ENCODE measurements around the gene TUBB.
A peak's percentile ranks its signal among the peaks of the same experiment; 100 is the strongest.
"Not testable (repeated sequence)": the region's sequence is repeated elsewhere in the genome, so short reads cannot be mapped to it uniquely, and the experiment has no call there.

The TUBB gene

GRCh38 chr6:30717845-30718720 lies 2.1 kb upstream of the TUBB start:
- DNase-seq (ENCODE audit: low read depth in 2 of 2, low spot score in 1 of 2), result not testable (repeated sequence)

GRCh38 chr6:30719356-30719755 lies 796 bp upstream of the TUBB start:
- no peak for DNase-seq (ENCODE audit: low read depth in 2 of 2, low spot score in 1 of 2)

GRCh38 chr6:30720738-30721197 lies 616 bp downstream of the TUBB start:
- peak in 1 of 2 donors; percentile 35 for DNase-seq (ENCODE audit: low read depth in 2 of 2, low spot score in 1 of 2)

- peak; percentile 91 to 94 for DNase-seq (ENCODE audit: low read depth in 2 of 2, low spot score in 1 of 2)
Observed at GRCh38 chr6:30721198-30722024, 1.3 kb downstream of the TUBB start.

- DNase-seq (ENCODE audit: low read depth in 2 of 2, low spot score in 1 of 2), result not testable (repeated sequence)
Observed at GRCh38 chr6:30722025-30722279, 1.8 kb downstream of the TUBB start.

DNA sequence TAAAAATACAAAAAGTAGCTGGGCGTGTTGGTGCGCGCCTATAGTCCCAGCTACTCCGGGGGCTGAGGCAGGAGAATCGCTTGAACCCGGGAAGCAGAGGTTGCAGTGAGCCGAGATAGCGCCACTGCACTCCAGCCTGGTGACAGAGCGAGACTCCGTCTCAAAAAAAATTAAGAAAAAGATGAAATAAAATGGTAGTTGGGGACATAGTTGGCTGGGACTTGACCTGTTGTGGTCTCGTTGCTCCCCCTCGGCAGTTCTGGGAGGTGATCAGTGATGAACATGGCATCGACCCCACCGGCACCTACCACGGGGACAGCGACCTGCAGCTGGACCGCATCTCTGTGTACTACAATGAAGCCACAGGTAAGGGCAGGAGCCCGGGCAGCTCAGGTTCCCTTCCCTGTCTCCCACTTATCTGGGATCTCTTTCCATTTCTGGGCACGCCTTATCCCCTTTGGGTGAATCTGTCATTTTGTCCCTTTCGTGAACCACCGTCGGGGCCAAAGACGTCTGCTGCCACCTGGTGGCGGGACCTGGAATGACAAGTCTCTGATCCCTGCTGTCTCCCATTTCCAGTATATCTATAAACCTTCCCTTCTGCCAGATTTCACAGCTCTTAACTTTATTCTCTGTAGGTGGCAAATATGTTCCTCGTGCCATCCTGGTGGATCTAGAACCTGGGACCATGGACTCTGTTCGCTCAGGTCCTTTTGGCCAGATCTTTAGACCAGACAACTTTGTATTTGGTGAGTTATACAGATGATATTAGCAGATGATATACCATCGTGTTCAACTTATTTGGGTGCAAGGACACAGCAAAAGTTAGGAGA lies 2.3 kb downstream of the TUBB start:
- DNase-seq (ENCODE audit: low read depth in 2 of 2, low spot score in 1 of 2), result peak; percentile 64 to 83

DNA sequence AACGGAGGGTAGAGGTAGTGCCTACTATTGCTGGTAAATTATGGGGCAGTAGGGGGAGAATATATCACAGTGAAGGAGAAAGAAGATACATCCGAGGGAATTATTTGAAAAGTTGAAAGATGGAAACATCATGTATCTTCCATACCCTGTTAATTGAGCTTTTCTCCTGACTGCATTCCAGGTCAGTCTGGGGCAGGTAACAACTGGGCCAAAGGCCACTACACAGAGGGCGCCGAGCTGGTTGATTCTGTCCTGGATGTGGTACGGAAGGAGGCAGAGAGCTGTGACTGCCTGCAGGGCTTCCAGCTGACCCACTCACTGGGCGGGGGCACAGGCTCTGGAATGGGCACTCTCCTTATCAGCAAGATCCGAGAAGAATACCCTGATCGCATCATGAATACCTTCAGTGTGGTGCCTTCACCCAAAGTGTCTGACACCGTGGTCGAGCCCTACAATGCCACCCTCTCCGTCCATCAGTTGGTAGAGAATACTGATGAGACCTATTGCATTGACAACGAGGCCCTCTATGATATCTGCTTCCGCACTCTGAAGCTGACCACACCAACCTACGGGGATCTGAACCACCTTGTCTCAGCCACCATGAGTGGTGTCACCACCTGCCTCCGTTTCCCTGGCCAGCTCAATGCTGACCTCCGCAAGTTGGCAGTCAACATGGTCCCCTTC lies 3.1 kb downstream of the TUBB start:
- DNase-seq (ENCODE audit: low read depth in 2 of 2, low spot score in 1 of 2), result not testable (repeated sequence)

GRCh38 chr6:30723843-30724741 lies 3.9 kb downstream of the TUBB start:
- not testable (repeated sequence) for DNase-seq (ENCODE audit: low read depth in 2 of 2, low spot score in 1 of 2)

GRCh38 chr6:30724906-30725667 lies 4.9 kb downstream of the TUBB start:
- no peak for DNase-seq (ENCODE audit: low read depth in 2 of 2, low spot score in 1 of 2)

DNA sequence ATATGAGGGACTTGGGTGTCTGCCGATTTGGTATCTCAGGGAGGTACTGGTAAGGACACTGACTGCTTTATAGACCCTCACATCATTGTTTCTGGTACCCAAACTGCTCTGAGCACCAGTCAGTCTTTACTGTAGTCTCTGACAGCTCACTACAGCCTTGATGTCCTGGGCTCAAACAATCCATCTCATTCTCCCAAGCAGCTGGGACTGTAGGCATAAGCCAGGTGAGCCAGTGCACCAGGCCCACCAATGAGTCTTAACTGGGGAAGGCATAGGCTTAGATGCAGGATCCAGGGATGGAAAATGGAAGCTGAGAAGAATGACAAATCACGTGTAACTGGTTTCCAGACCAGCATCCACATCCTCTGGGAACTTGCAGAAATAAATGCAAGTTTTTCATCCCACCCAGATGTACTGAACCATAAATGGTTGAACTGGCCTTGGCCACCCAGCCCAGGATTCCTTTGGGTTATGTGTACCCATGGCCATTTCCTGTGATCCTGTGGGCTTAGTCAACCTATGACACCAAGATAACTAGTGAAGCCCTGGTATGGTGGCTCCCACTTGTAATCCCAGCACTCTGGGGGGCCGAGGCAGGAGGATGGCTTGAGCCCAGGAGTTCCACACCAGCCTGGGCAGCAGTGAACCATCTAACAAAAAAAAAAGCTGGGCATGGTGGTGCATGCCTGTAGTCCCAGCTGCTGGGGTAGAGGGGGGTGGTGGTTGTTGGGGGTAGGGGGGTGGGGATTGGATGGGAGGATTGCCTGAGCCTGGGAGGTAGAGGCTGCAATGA lies 5.8 kb downstream of the TUBB start:
- no peak for DNase-seq (ENCODE audit: low read depth in 2 of 2, low spot score in 1 of 2)

DNA sequence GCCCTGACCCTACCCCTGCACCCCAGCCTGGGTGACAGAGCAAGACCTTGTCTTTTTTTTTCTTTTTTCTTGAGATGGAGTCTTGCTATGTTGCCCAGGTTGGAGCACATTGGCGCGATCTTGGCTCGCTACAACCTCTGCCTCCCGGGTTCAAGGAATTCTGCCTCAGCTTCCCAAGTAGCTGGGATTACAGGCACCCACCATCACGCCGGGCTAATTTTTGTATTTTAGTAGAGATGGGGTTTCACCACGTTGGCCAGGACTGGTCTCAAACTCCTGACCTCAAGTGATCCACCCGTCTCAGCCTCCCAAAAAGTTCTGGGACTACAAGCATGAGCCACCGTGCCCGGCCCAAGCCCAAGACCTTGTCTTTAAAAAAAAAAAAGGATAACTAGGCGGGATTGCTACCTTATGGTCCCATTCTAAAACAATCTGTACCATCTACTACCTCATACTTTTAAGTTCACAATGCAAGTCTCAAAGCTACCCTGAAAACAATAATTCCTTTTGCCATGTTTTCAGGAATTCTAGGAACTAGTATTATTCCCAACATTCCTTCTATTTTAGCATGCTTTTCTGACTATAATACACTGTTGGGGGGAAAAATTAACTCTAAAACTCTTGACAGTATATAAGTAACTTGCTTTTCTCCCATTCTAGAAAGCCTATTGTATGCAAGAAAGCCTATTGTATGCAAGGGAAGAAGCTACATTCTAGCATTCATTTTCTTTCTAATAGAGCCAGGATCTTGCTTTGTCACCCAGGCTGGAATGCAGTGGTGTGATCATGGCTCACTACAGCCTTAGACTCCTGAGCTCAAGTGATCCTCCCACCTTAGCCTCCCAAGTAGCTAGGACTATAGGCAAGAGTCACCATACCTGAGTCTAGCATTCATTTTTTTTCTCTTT lies 6.6 kb downstream of the TUBB start:
- no peak for DNase-seq (ENCODE audit: low read depth in 2 of 2, low spot score in 1 of 2)

GRCh38 chr6:30727920-30728553 lies 7.9 kb downstream of the TUBB start:
- no peak for DNase-seq (ENCODE audit: low read depth in 2 of 2, low spot score in 1 of 2)

GRCh38 chr6:30730601-30731435 lies 10.7 kb downstream of the TUBB start:
- peak; percentile 67 for DNase-seq (ENCODE audit: low read depth in 2 of 2, low spot score in 1 of 2)

GRCh38 chr6:30732237-30732943 lies 12.2 kb downstream of the TUBB start:
- DNase-seq (ENCODE audit: low read depth in 2 of 2, low spot score in 1 of 2), result no peak

DNA sequence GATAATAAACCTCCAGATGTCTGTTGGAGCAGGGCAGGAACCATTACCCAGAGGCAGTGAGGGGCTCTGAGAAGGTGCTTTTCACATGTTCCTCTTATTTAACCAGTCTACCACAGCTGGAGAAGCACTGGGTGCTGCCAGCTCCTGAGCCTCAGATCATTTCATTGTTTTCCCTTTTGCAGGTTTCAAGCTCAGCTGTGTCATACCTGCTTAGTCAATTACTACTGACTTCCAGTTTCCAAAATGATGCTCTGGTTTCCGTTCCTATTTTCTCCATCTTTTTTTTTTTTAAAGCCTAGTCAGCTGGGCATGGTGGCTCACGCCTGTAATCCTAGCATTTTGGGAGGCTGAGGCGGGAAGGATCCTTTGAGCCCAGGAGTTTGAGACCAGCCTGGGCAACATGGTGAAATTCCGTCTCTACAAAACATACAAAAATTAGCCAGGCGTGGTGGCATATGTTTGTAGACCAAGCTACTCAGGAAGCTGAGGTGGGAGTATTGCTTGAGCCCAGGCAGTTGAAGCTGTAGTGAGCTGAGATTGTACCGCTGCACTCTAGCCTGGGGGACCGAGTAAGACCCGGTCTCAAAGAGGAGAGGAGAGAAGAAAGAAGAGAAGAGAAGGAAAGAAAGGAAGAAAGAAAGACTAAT lies 15.6 kb downstream of the TUBB start:
- no peak for DNase-seq (ENCODE audit: low read depth in 2 of 2, low spot score in 1 of 2)
